Measurements from ENCODE around the gene ABCE1. TPM values are rescaled to one million over a fixed set of nuclear protein-coding genes. Genes with fewer than 3 reads are reported as not detected.

ABCE1 gene
- total RNA-seq, 1 donor: 144 TPM

GRCh38 chr4:145153904-145154298 is 55.8 kb downstream of the ABCE1 start:
- DNase-seq (ENCODE audit: low read depth): no peak

DNA sequence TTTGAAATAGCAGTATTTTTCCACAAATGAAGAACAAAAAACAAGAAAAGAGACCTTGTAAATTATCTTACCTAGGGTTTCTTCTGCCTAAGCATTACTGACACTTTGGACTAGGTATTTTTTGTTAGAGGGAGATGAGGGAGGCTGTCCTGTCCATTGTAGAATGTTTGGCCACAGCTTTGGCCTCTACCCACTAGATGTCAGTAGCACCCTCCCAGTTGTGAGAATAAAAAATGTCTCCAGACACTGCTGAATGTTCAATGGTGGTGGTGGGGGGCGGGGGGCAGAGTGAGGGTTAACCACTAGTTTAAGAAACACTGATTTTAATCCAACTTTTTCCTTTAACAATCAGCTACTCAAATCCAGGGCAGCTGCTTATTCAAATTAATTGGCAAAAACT is 56.5 kb downstream of the ABCE1 start:
- peak; percentile 66 for TF ChIP-seq CTCF (IDR thresholded peaks at IDR 0.05; ENCODE audit: insufficient read depth, low read length)
- DNase-seq (ENCODE audit: low read depth): peak; percentile 42
- no peak overlapping the region for H3K4me3 ChIP-seq (ENCODE audit: low read depth, low read length)

More at GRCh38 chr4:145153904-145154298, 55.8 kb downstream of the ABCE1 start:
- H3K4me3 ChIP-seq (ENCODE audit: low read depth, low read length): no peak overlapping the region
- TF ChIP-seq CTCF (IDR thresholded peaks at IDR 0.05; ENCODE audit: insufficient read depth, low read length): no peak

GRCh38 chr4:145155268-145155870 is 57.3 kb downstream of the ABCE1 start:
- TF ChIP-seq CTCF (IDR thresholded peaks at IDR 0.05; ENCODE audit: insufficient read depth, low read length): no peak
- no peak for DNase-seq (ENCODE audit: low read depth)
- H3K4me3 ChIP-seq (ENCODE audit: low read depth, low read length): no peak overlapping the region

DNA sequence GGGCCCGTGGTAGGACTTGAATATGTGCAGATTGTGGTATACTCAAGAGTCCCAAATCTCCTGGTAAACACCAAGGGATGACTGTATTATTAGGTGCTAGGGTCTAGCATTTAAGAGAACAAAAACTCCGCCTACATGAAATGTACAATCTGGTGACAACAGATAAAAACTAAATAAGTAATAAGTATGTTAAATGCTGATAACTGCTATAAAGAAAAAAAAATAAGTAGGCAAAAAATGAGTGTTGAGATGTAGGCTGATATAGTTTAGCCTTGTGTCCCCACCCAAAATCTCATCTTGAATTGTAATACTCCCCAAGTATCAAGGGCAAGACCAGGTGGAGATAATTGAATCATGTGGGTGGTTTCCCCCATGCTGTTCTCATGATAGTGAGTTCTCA is 58.9 kb downstream of the ABCE1 start:
- no peak for TF ChIP-seq CTCF (IDR thresholded peaks at IDR 0.05; ENCODE audit: insufficient read depth, low read length)
- no peak overlapping the region for H3K4me3 ChIP-seq (ENCODE audit: low read depth, low read length)
- DNase-seq (ENCODE audit: low read depth): no peak

DNA sequence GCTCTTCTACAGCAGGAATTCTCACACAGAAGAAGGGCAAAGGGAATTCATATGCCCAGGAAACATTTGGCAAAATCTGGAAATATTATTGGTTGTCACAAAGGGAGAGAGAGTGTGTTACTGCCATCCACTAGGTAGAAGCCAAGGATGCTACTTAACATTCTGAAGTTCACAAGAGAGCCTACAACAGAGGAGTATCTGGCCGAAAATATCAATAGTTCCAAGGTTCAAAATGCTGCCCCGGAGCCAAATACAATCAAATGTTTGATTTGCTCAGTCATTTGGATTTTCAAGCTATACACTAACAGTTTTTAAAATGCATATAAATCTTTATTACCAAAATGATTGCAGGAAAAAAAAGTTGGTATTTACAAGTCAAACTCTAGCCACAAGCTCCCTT is 63.4 kb downstream of the ABCE1 start:
- no peak overlapping the region for H3K4me3 ChIP-seq (ENCODE audit: low read depth, low read length)
- TF ChIP-seq CTCF (IDR thresholded peaks at IDR 0.05; ENCODE audit: insufficient read depth, low read length): no peak
- no peak for DNase-seq (ENCODE audit: low read depth)

DNA sequence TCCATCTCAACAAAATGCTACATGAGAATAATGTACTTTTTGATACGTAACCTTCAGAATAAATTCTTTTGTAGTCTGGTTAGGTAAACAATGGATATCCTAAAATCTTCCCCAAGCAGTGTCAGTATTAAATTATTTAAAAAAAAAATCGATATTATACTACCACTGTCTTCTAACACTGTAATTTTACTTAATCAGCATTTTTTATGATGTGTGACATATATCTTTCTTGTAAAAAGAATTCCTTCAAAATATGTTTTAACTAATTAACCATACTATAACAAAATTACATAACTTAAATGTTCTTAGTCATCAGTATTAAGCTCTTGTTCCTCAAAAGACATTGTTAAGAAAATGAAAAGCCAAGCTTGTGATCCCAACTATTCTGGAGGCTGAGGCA is 69.8 kb downstream of the ABCE1 start:
- no peak overlapping the region for H3K4me3 ChIP-seq (ENCODE audit: low read depth, low read length)
- no peak for DNase-seq (ENCODE audit: low read depth)
- TF ChIP-seq CTCF (IDR thresholded peaks at IDR 0.05; ENCODE audit: insufficient read depth, low read length): no peak

- no peak for TF ChIP-seq CTCF (IDR thresholded peaks at IDR 0.05; ENCODE audit: insufficient read depth, low read length)
- DNase-seq (ENCODE audit: low read depth): no peak
- H3K4me3 ChIP-seq (ENCODE audit: low read depth, low read length): no peak overlapping the region
Observed at GRCh38 chr4:145168581-145169187, 70.6 kb downstream of the ABCE1 start.
